Muscle layer of colon (tissue), 2 donors: ENCODE measurements around the gene RAI1.

Experiments
- H3K27ac ChIP-seq: one replicate; pipeline ENCODE4 v1.7.0; 2013; ENCODE audit warnings: low read depth, mild to moderate bottlenecking, low read length, moderate library complexity
- H3K27me3 ChIP-seq, 2 donors: one replicate each; pipeline ENCODE4 v1.7.0; 2013; ENCODE audit warnings: low read length in 2 of 2, mild to moderate bottlenecking in 2 of 2; ENCODE audit not compliant: insufficient read depth in 2 of 2, control insufficient read depth in 1 of 2
- H3K36me3 ChIP-seq: one replicate; pipeline ENCODE4 v1.7.0; 2013; ENCODE audit warnings: mild to moderate bottlenecking, low read length; ENCODE audit not compliant: insufficient read depth
- H3K4me1 ChIP-seq: one replicate; pipeline ENCODE4 v1.7.0; 2013; ENCODE audit warnings: mild to moderate bottlenecking, low read length; ENCODE audit not compliant: insufficient read depth
- H3K4me3 ChIP-seq, 2 donors: one replicate each; pipeline ENCODE4 v1.7.0; 2013; ENCODE audit warnings: low read length in 2 of 2, low read depth in 1 of 2, mild to moderate bottlenecking in 1 of 2, moderate library complexity in 1 of 2
- H3K9ac ChIP-seq: one replicate; pipeline ENCODE4 v1.7.0; 2013; ENCODE audit warnings: low read length
- H3K9me3 ChIP-seq: one replicate; pipeline ENCODE4 v1.7.0; 2013; ENCODE audit warnings: mild to moderate bottlenecking, low read length
- donor health status: abdominal sarcoma.
- donor health status: Adenocarcinoma of cecum.

The RAI1 gene

GRCh38 chr17:17763734-17764133 lies 82.5 kb downstream of the RAI1 start:
- no peaks in the 10 kb centered on the region for H3K27me3 ChIP-seq
- H3K9ac ChIP-seq = no peak overlapping the region
- H3K4me3 ChIP-seq = no peak overlapping the region
- H3K9me3 ChIP-seq = no peaks in the 10 kb centered on the region
- peaks cover 44% of the 10 kb centered on the region for H3K4me1 ChIP-seq
- peaks cover 8% of the 10 kb centered on the region for H3K36me3 ChIP-seq
- no peak overlapping the region for H3K27ac ChIP-seq

DNA sequence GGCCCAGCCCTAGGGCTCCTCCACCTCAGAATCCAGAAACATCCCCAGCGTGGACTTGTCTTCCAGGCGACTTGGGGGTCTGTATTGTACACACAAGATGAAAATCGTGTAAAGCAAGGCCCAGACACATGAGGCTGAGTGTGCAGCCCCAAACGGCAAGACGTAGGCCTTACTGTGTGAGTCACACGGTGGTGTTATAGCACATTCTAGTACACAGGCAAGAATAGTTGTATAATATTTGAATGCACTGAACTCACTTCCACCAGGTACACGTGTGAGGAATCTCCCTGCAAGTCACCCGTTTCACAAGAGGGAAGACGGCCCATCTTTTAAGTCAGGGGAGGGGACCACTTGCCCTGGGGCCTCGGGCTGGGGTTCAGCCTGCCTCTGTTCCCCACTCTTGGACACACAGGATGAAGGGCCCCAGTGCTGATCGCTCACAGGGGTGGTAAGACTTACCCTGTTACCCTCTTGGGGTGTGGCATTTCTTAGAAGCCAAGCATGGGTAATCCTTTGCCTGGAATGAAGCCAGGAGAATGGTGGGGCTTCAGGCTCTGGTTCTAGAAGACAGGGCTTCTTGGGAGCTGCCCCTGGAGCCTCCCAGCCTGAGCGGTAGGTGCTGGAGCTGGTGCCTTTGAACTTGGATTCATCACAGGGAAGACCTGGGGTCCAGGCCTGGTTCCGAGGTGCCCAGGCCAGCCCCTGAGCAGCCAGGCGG lies 84.3 kb downstream of the RAI1 start:
- Histone ChIP-seq H3K27me3 (no peaks in the 10 kb centered on the region), H3K4me3 (no peak overlapping the region), H3K4me1 (peaks cover 61% of the 10 kb centered on the region), H3K9me3 (no peaks in the 10 kb centered on the region), H3K9ac (no peak overlapping the region), H3K36me3 (peaks cover 8% of the 10 kb centered on the region), H3K27ac (no peak overlapping the region)

GRCh38 chr17:17766077-17766743 lies 85.0 kb downstream of the RAI1 start:
- H3K4me1 ChIP-seq = peaks cover 68% of the 10 kb centered on the region
- no peak overlapping the region for H3K9ac ChIP-seq
- no peak overlapping the region for H3K4me3 ChIP-seq
- no peaks in the 10 kb centered on the region for H3K27me3 ChIP-seq
- peaks cover 8% of the 10 kb centered on the region for H3K36me3 ChIP-seq
- peak overlapping the region; percentile 46 for H3K27ac ChIP-seq
- H3K9me3 ChIP-seq = no peaks in the 10 kb centered on the region

GRCh38 chr17:17766744-17767120 lies 85.5 kb downstream of the RAI1 start:
- no peak overlapping the region for H3K9ac ChIP-seq
- H3K27ac ChIP-seq = no peak overlapping the region
- H3K9me3 ChIP-seq = no peaks in the 10 kb centered on the region
- peaks cover 8% of the 10 kb centered on the region for H3K36me3 ChIP-seq
- H3K4me1 ChIP-seq = peaks cover 73% of the 10 kb centered on the region
- H3K4me3 ChIP-seq = no peak overlapping the region
- H3K27me3 ChIP-seq = no peaks in the 10 kb centered on the region

- H3K9me3 ChIP-seq = no peaks in the 10 kb centered on the region
- no peak overlapping the region for H3K4me3 ChIP-seq
- H3K9ac ChIP-seq = no peak overlapping the region
- H3K27ac ChIP-seq = no peak overlapping the region
- H3K36me3 ChIP-seq = peaks cover 8% of the 10 kb centered on the region
- no peaks in the 10 kb centered on the region for H3K27me3 ChIP-seq
- H3K4me1 ChIP-seq = peaks cover 79% of the 10 kb centered on the region
Observed at GRCh38 chr17:17767154-17767869, 86.1 kb downstream of the RAI1 start.

DNA sequence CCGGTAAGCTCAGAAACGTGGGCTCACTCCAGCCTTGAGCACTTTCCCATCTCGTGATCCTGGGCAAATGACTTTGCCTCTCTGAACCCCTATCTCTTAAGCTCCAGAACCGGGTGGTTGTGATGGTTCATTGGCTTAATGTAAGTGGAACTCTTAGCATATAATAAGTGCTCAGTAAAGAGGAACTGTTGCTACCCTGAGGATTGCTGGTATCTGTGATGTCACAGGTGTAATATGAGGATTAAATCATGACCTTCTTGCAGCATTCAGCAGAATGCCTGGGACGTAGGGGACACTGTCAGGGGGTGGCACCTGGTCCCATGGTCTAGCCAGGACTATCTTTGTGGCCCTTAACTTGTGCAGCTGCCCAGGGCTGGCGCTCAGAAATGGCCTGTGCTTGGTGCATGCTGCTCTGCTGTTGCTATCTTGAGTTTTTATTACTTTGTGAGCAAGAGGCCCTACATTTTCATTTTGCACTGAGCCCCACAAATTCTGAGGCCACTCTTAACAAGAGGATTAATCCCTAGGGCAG lies 86.7 kb downstream of the RAI1 start:
- Histone ChIP-seq H3K27me3 (no peaks in the 10 kb centered on the region), H3K4me1 (peaks cover 75% of the 10 kb centered on the region), H3K4me3 (no peak overlapping the region), H3K9me3 (no peaks in the 10 kb centered on the region), H3K27ac (peak overlapping the region; percentile 66), H3K9ac (no peak overlapping the region), H3K36me3 (peaks cover 8% of the 10 kb centered on the region)

- Histone ChIP-seq H3K4me1 (peaks cover 73% of the 10 kb centered on the region), H3K9ac (no peak overlapping the region)
Observed at GRCh38 chr17:17768424-17769088, 87.3 kb downstream of the RAI1 start.

DNA sequence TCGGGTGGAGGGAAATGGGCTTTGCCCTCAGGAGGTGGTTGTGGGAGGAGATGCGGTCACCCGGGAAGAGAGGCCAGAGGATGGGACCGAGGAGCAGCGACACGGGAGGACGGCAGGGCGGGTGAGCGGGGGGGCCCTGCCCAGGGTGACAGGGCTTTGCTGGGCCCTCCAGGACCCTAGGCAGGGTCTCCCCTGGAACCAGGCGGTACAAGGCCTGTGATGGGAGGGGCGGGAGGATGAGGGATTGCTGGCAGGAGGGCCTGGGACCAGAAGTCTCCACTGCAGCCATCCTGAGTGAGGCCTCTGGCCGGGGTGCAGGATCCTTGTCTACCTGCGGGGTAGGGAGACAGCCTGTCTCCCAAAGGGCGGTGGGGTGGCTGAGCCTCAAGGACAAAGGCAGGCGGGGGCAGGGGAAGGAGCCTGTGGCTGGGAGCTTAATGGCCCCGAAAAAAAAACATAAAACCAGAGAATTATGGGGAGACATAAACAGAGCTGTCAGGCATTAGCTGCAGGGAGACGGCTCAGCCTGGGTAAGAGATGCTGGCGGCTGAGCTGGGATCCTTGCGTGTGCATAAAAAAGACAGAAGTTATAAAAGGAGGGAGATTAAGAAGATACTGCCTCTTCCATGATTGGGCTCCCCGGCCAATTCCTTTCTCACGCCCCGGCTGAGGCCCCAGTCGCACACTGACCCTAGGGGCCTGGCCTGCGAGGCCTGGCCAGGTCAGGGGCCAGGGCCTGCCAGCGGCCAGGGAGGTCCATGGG lies 88.8 kb downstream of the RAI1 start:
- peaks cover 6% of the 10 kb centered on the region for H3K36me3 ChIP-seq
- H3K9me3 ChIP-seq = no peaks in the 10 kb centered on the region
- peaks cover 83% of the 10 kb centered on the region for H3K4me1 ChIP-seq
- no peaks in the 10 kb centered on the region for H3K27me3 ChIP-seq
- no peak overlapping the region for H3K4me3 ChIP-seq
- H3K9ac ChIP-seq = no peak overlapping the region
- H3K27ac ChIP-seq = peak overlapping the region; percentile 66

More at GRCh38 chr17:17768424-17769088, 87.3 kb downstream of the RAI1 start:
- H3K4me3 ChIP-seq = peak overlapping the region in 1 of 2 donors; percentile 20
- H3K27ac ChIP-seq = peak overlapping the region; percentile 66
- no peaks in the 10 kb centered on the region for H3K27me3 ChIP-seq
- no peaks in the 10 kb centered on the region for H3K9me3 ChIP-seq
- peaks cover 8% of the 10 kb centered on the region for H3K36me3 ChIP-seq

GRCh38 chr17:17770632-17771044 lies 89.4 kb downstream of the RAI1 start:
- Histone ChIP-seq H3K27me3 (no peaks in the 10 kb centered on the region), H3K9me3 (no peaks in the 10 kb centered on the region), H3K4me3 (no peak overlapping the region), H3K36me3 (no peaks in the 10 kb centered on the region), H3K4me1 (peaks cover 81% of the 10 kb centered on the region), H3K9ac (no peak overlapping the region), H3K27ac (peak overlapping the region; percentile 66)

DNA sequence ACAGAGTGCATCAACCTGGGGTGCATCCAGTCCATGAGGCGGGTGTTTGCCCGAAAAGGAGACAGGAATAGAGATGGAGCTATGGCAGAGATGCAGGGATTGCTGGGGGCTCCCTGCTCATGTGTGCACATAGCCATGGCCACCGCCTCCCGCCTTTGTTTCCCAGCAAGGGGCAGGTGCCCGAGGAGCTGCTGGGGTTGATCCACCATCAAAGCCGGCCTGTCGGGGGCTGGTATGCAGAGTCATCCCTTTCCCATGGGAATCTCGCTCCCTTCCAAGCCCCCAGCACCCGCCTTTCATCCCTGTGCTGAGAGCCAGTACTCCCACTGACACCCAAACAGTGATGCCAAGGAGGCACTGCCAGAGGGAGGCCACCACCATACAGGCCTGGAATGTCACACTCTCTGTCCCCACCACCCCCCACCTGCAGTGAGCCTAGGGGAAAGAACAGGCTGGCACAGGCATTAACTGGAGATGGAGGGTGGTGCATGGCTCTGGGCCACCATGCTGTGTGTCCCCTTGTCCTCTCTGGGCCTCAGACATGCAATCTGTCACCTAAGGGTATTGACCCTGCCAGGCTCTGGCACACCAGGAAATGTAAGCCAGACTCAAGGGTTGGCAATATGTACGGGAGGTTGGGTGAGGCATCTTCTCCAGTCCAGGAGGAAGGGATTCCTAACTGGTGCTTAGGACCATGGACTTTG lies 90.4 kb downstream of the RAI1 start:
- Histone ChIP-seq H3K4me3 (no peak overlapping the region), H3K9me3 (no peaks in the 10 kb centered on the region), H3K36me3 (no peaks in the 10 kb centered on the region), H3K9ac (no peak overlapping the region), H3K27ac (peak overlapping the region; percentile 66), H3K27me3 (no peaks in the 10 kb centered on the region), H3K4me1 (peaks cover 70% of the 10 kb centered on the region)
